GM19351 (cell line): ENCODE data around the gene ARHGAP19.
"Not testable (repeated sequence)": the region's sequence is repeated elsewhere in the genome, so short reads cannot be mapped to it uniquely, and the experiment has no call there.

ENCODE experiments used
- ATAC-seq: cut with Tn5 transposase; IDR thresholded peaks from one replicate; pipeline ENCODE4 v1.9.1; 2021; ENCODE audit warnings: mild to moderate bottlenecking, moderate library complexity; ENCODE audit not compliant: unreplicated experiment

ARHGAP19 gene

DNA sequence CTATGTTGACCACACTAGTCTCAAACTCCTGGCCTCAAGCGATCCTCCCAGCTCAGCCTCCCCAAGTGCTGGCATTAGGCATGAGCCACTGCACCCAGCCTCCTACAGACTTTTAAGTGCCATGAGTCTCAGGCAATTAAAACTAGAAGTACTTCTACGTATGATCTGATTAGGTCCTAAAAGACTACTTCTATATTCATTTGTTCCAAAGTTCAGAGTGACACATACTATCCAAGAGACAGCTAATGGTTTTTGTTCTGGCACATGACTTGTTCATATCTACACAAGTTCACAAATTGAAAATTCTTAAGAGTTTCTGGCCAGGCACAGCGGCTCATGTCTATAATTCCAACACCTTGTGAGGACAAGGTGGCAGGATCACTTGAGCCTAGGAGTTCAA is 11.7 kb downstream of the ARHGAP19 start:
- no peak for ATAC-seq

DNA sequence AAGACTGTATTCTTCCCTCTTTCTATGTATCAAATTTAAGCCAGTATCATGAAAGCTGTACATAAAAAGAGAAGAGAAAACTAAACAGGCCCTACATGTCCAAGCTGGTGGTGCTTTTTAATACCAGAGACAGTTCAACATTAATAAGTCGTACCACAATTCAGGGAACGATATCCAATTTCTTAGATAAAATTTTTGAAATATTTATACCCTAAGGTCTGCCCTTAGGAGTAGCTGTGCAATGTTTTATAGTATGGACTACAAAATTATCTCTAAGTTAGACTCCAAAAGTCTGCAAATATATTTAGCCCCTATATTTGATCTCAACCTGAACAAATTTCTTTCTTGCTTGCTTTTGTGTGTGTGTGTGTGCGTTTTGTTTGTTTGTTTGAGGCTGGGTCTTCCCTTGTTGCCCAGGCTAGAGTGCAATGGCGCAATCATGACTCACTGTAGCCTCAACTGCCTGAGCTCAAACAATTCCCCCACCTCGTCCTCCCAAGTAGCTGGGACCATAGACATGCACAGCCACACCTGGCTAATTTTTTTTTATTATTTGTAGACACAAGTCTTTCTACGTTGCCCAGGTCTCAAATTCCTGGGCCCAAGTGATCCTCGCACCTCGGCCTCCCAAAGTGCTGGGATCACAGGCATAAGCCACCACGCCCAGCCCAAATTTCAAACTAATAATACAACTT is 13.2 kb downstream of the ARHGAP19 start:
- no peak for ATAC-seq

DNA sequence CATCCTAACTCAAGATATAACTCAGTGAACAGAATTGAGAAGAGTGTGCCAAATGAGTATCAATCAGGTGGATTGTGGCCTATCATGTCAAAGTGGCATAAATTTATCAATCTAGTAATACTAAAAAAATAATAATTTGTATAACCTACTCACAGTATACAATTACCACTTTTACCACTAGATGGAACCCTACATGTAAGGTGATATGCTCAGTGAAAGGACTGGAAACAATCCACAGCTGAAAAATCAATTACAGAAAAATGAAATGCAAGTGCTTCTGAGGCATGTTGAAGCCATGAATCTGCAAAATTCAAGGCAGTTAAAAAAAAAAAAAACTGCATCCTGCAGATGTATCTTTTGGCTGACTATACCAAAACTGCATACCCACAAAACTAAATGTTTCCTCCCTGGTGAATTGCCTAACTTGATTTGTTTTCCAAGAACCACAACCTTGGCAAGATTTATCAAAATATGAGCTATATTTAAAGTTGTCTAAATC is 13.9 kb downstream of the ARHGAP19 start:
- no peak for ATAC-seq

DNA sequence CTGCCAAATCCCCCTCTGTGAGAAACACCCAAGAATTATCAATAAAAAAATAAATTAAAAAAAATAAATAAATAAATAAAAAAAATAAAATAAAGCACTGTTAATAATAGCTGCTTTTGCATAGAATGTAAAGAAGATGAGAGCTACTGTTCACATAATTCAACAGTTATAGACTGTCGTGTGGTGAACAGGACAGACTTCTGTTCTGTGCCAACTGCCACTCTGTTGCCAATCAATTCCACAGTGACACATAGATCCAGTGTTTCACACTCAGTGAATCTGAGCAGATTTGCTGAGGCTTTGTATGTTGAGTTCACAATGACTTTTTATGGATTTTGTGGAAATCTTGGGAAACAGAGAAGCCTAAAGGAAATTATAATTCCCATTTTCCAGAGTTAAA is 14.9 kb downstream of the ARHGAP19 start:
- ATAC-seq, result no peak

- no peak for ATAC-seq
Observed at GRCh38 chr10:97274828-97275227, 17.6 kb downstream of the ARHGAP19 start.

DNA sequence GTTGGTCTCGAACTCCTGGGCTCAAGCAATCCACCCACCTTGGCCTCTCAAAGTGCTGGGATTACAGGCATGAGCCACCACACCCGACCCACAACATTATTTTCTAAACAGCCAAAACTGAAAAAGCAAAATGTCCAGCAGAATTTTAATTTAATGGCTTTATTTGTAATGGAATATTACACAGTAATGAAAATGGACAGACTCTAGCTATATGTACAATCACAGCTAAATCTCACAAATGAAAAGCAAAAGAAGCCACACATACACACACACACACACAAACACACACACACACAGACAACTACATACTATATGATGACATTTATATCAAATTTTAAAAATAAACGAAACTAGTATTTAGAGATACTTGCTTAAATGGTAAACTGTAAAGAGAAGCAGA is 18.7 kb downstream of the ARHGAP19 start:
- ATAC-seq, result no peak

DNA sequence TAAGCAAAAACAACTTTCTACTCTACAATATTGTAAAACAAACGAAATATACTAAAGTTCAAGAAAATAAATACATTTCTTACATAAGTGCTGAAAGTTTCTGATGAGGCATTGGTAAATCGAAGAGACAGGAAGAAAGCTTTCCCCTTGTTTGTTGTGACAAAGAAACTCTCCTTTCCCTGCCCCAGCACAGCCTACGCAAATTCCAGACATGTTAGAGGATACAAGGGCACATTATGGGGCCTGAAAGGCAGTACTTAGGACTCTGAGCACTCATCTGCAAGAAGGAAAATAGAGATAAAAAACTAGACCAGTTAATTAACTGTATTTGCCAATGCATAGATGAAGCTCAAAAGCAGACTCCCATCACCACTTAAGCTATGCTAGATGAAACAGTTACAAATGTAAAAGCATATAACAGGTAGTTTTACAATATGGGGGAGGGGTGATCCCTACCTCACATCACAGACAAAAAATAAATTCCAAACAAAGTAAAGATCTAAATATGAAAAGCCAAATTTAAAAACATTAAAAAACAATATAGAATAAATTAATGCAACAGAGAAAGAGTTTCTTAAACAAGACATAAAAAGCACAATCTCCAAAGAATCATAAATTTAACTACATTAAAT is 21.8 kb downstream of the ARHGAP19 start:
- no peak for ATAC-seq

DNA sequence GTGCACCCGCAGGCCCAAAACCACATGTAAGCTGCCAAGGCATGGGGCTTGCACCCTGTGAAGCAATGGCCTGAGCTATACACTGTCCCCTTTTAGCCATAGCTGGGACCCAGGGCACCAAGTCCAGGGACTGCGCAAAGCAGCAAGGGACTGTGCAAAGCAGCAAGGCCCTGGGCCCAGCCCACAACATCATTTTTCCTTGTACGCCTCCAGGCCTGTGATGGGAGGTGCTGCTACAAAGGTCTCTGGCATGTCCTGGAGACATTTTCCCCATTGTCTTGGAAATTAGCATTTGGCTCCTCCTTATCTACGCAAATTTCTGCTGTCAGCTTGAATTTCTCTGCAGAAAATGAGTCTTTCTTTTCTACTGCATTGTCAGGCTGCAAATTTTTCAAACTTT is 24.8 kb downstream of the ARHGAP19 start:
- ATAC-seq, result no peak

- ATAC-seq, result not testable (repeated sequence)
Observed at GRCh38 chr10:97265095-97265494, 27.3 kb downstream of the ARHGAP19 start.

DNA sequence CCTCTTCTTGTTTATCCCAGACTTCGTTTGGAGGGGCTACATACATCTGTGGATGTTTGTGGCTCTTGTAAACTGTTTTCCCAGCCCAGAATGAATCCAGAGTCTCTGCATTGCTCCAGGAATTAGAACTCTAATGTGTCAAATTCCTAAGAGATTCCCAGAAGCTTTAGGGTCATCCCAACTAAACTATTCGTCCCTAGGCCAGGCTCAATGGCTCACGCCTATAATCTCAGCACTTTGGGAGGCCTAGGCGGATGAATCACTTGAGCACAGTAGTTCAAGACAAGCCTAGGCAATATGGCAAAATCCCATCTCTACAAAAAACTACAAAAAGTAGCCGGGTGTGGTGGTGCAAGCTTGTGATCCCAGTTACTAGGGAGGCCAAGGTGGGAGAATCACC is 28.5 kb downstream of the ARHGAP19 start:
- no peak for ATAC-seq

DNA sequence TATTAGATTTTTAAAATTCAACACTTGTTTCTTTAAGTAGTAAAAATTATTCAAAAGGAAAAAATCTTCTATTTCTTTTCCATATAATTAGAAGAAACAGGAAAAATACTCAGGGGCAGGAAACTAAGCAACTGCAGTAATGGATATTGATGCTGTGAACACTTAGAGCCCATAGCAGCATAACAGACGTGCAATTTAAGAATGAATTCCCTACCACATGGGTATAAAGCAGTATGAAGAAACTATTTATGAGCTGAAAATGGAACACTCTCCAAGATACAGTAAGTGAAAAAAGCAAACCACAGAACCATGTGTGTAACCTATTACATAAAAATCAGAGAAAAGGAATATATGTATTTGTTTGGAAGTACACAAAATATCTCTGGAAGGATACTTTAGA is 30.8 kb downstream of the ARHGAP19 start:
- ATAC-seq, result no peak

GRCh38 chr10:97261183-97261582 is 31.3 kb downstream of the ARHGAP19 start:
- no peak for ATAC-seq

- no peak for ATAC-seq
Observed at GRCh38 chr10:97259119-97259518, 33.3 kb downstream of the ARHGAP19 start.

- ATAC-seq, result no peak
Observed at GRCh38 chr10:97256356-97256755, 36.1 kb downstream of the ARHGAP19 start.

DNA sequence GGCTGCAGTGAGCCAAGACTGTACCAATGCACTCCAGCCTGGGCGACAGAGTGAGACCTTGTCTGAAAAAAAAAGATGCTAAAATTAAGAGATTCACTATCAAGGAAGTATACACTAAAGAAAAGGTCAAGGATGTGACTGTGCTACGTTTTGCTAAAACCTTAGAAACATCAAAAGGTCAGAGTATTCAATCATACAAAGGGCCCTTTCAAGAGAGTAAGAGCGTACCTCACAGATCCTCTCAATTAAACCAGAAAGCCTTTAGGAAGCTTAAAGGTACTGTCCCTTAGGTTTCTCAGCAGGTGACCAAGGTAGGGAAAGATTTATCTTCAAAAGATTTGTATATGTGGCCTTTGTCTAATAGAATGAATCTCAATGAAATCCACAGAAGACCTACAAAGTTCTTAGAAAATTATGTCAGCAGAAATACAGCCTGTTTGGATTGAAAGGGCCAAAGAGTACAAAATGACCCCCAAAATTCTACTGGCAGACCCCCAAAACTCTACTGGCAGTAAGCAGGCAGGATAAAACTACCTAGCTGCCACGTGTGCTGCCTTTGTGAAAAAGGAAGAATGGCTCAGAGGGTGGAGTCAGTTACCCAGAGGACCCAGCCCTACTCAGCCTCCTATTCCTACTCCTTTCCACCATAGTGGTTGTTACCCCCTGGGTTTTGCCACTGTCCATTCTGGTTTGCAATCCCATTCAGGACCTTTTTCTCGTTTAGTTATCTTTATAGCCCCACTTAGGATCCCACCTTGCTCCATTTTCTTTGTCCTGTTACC is 36.7 kb downstream of the ARHGAP19 start:
- ATAC-seq, result no peak

DNA sequence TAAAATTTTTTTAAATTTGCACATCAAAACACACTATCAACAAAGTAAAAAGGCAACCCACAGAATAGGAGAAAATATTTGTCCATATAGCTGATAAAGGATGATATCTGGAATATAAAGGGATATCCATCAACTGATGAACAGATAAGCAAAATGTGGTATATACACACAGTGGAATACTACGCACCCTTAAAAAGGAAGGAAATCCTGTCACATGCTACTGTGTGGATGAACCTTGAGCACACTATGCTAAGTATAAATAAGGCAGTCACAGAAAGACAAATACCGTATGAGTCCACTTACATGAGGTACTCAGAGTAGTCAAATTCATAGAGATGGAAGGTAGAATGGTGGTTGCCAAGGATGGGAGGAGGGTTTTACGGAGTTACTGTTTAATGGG is 37.7 kb downstream of the ARHGAP19 start:
- no peak for ATAC-seq

DNA sequence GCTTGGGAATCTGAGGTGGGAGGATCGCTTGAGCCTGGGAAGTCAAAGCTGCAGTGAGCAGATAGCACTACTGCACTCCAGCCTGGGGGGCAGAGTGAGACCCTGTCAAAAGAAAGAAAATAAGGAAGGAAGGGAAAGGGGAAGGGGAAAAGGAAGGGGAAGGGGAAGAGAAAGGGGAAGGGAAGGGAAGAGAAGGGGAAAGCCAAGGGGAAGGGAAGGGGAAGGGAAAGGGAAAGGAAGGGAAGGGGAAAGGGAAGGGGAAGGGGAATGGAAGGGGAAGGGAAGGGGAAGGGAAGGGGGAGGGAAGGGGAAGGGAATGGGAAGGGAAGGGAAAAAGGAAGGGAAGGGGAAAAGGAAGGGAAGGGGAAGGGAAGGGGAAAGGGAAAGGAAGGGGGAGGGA is 41.5 kb downstream of the ARHGAP19 start:
- no peak for ATAC-seq

GRCh38 chr10:97243836-97244235 is 48.6 kb downstream of the ARHGAP19 start:
- ATAC-seq, result no peak

DNA sequence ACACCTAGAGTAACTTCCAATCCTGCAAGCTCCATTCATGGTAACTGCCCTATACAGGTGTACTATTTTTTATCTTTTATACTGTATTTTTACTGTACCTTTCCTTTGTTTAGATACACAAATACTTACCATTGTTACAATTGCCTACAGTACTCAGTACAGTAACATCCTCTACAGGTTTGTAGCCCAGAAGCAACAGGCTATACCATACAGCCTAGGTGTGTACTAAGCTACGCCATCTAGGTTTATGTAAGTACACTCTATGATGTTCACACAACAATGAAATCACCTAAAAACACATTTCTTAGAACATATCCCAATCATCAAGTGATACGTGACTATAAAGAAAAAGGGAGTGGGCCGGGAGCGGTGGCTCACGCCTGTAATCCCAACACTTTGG is 53.6 kb downstream of the ARHGAP19 start:
- ATAC-seq, result no peak

DNA sequence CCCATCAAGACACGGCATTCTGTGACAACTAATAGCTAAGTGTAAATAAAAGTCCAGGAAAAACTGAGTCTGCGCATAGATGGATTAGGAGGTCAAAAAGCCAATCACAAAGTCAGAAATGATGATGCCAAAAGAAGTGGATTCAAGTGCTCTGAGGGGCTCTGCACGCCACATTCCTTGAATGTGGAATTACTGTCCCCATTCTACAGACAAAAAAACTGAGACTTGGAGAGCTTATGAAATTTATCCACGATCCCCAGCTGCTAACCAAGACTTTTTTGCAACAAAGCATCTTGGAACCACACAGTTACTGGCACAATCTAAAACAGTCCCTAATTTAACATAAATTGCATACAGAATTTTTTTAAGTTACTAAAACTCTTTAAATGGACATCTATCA is 57.1 kb downstream of the ARHGAP19 start:
- ATAC-seq, result no peak

DNA sequence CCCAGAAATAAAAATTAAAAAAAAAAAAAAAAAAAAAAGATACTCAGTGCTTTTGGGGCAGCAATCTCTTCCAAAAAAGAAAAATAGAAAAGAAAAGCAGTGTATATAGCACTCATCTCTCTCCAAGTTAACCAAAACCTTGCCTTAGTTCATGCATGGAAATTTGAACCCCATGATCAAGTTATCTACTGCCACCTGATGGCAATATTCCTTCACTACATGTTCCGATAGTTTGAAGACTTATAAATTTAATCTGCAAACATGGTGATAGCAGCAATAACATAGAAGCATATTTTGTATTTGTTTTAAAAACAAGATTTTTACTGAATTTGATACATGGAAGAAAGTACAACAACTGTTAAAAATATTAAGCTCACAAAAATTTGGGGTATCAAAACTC is 58.0 kb downstream of the ARHGAP19 start:
- ATAC-seq, result no peak

DNA sequence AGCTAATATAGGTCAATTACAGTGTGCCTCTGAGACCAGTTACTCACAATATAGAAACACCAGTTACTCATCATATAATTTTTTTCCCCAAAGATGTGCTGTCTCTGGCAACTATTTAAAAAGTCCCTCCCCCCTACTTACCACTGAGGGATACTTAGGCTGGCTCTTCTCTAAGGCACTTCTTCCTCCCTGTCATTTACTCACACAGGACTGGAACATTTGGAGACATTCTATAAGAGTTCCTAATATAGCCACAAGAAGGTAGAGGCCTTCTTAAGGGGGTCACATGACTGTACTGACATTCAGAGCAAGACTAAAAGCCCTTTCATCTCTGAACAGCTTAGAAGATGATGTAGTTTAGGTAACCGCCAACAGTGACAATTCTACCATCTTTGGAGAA is 62.3 kb downstream of the ARHGAP19 start:
- no peak for ATAC-seq
